Activated CD4-positive, alpha-beta T cell treated with anti-CD3 and anti-CD28 coated beads for 1 hour (primary cell): ENCODE measurements around the gene LRRC4C.

ENCODE experiments used
- DNase-seq: peaks from one replicate; pipeline ENCODE4 v3.0.0-alpha.2; 2020

Gene LRRC4C

GRCh38 chr11:40280159-40281051 is 1179.0 kb downstream of the LRRC4C start:
- no peak for DNase-seq

- DNase-seq = no peak
Observed at GRCh38 chr11:40276960-40277359, 1182.5 kb downstream of the LRRC4C start.

GRCh38 chr11:40274017-40274416 is 1185.4 kb downstream of the LRRC4C start:
- no peak for DNase-seq

GRCh38 chr11:40273192-40273732 is 1186.2 kb downstream of the LRRC4C start:
- DNase-seq = no peak

GRCh38 chr11:40271361-40271760 is 1188.1 kb downstream of the LRRC4C start:
- DNase-seq = no peak

GRCh38 chr11:40269865-40270264 is 1189.6 kb downstream of the LRRC4C start:
- no peak for DNase-seq

GRCh38 chr11:40268551-40268950 is 1190.9 kb downstream of the LRRC4C start:
- no peak for DNase-seq

- no peak for DNase-seq
Observed at GRCh38 chr11:40255457-40255856, 1204.0 kb downstream of the LRRC4C start.

GRCh38 chr11:40253166-40253565 is 1206.3 kb downstream of the LRRC4C start:
- DNase-seq = no peak

- DNase-seq = no peak
Observed at GRCh38 chr11:40252236-40252635, 1207.2 kb downstream of the LRRC4C start.

GRCh38 chr11:40246983-40247382 is 1212.5 kb downstream of the LRRC4C start:
- DNase-seq = no peak

- DNase-seq = no peak
Observed at GRCh38 chr11:40241524-40242051, 1217.9 kb downstream of the LRRC4C start.

GRCh38 chr11:40240284-40240683 is 1219.2 kb downstream of the LRRC4C start:
- no peak for DNase-seq

GRCh38 chr11:40236526-40236925 is 1222.9 kb downstream of the LRRC4C start:
- DNase-seq = no peak

- DNase-seq = no peak
Observed at GRCh38 chr11:40235841-40236240, 1223.6 kb downstream of the LRRC4C start.

- DNase-seq = no peak
Observed at GRCh38 chr11:40230821-40231220, 1228.6 kb downstream of the LRRC4C start.

- no peak for DNase-seq
Observed at GRCh38 chr11:40228662-40229061, 1230.8 kb downstream of the LRRC4C start.

GRCh38 chr11:40227730-40228129 is 1231.7 kb downstream of the LRRC4C start:
- DNase-seq = no peak

GRCh38 chr11:40226654-40227053 is 1232.8 kb downstream of the LRRC4C start:
- DNase-seq = no peak

- DNase-seq = no peak
Observed at GRCh38 chr11:40223596-40224330, 1235.7 kb downstream of the LRRC4C start.

GRCh38 chr11:40219401-40219800 is 1240.1 kb downstream of the LRRC4C start:
- DNase-seq = no peak

- DNase-seq = no peak
Observed at GRCh38 chr11:40215556-40215955, 1243.9 kb downstream of the LRRC4C start.

GRCh38 chr11:40207416-40207815 is 1252.0 kb downstream of the LRRC4C start:
- no peak for DNase-seq

GRCh38 chr11:40204228-40204627 is 1255.2 kb downstream of the LRRC4C start:
- no peak for DNase-seq
